NT2/D1 (cell line): Measurements from ENCODE around the gene REX1BD.
"Not testable (repeated sequence)": the region's sequence is repeated elsewhere in the genome, so short reads cannot be mapped to it uniquely, and the experiment has no call there.

Experiments used
- DNase-seq: peaks from one replicate; pipeline ENCODE4 v3.0.0-alpha.2; 2011; ENCODE audit warnings: low read depth, low spot score
- H3K27me3 ChIP-seq: 2 replicates; pipeline ENCODE4 v1.6.0; 2011; ENCODE audit warnings: mild to moderate bottlenecking; ENCODE audit not compliant: insufficient read length, insufficient read depth
- H3K36me3 ChIP-seq: 2 replicates; pipeline ENCODE4 v1.6.1; 2011; ENCODE audit warnings: mild to moderate bottlenecking, low read length, mixed read lengths; ENCODE audit not compliant: insufficient read depth, insufficient read length
- H3K4me1 ChIP-seq: 2 replicates; pipeline ENCODE4 v1.5.1; 2011; ENCODE audit not compliant: insufficient read depth, insufficient read length
- H3K4me3 ChIP-seq: 2 replicates; pipeline ENCODE4 v1.5.1; 2011; ENCODE audit warnings: low read depth; ENCODE audit not compliant: insufficient read length
- H3K9ac ChIP-seq: 2 replicates; pipeline ENCODE4 v1.6.0; 2011; ENCODE audit warnings: low read depth; ENCODE audit not compliant: insufficient read length
- H3K9me3 ChIP-seq: 2 replicates; pipeline ENCODE4 v1.5.1; 2011; ENCODE audit warnings: mild to moderate bottlenecking, low read length; ENCODE audit not compliant: insufficient read depth
- SUZ12 ChIP-seq: IDR thresholded peaks from 2 replicates; pipeline ENCODE4 v1.6.1; 2011; ENCODE audit not compliant: insufficient read length, insufficient read depth; ENCODE audit errors: extremely low read depth
- YY1 ChIP-seq: IDR thresholded peaks from 2 replicates; pipeline ENCODE4 v1.6.1; 2011; ENCODE audit not compliant: insufficient read length, insufficient read depth
- ZNF274 ChIP-seq: IDR thresholded peaks from 2 replicates; pipeline ENCODE4 v1.6.1; 2011; ENCODE audit warnings: mild to moderate bottlenecking, low read depth, low read length

REX1BD gene

DNA sequence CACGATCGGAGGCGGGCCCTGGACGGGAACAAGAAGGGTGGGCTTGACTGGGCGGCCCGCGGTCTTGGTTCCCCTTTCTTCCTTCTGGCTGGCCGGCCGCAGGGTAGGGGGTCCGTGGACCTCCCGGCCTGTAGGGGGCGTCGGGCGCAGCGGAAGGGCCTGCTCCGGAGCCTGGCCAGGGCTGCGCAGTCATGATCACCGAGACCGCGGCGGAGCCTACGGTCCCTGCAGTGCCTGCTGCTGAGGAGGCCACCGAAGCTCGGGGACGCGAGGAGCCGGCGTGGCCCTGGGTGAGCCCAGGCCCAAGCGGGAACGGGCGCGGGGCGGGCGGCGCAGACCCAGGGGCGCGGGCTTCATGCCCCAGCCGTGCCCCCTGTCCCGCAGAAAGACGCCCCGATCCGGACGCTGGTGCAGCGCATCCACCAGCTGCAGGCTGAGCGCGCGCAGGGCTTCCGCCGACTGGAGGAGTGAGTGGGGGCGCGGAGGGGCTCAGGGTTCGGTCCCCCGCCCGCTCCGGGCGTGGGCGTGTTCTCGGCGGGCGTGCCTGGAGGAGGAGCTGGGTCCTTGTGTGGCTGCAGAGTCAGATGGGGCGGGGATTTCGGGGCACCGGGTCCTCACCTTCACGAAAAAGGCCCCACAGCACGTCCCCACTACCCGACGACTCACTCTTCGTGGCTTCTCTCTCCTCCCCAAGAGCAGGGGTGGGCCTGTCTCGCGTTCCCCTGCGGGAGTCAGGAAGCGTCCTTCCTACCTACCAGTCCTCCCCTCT lies at the start of gene REX1BD:
TSS of gene REX1BD (plus strand) at position 188 of the 769 bp plus-strand sequence. CDS start at position 192, 4 bp downstream.
- TF ChIP-seq SUZ12: no peak
- no peak for TF ChIP-seq ZNF274
- no peak for TF ChIP-seq YY1
- peak; percentile 68 for DNase-seq
- peak within 1 kb of the TSS; percentile 95 for H3K4me3 ChIP-seq
- peak within 1 kb of the TSS; percentile 97 for H3K9ac ChIP-seq
- no peaks in the 10 kb centered on the region for H3K27me3 ChIP-seq
- peaks cover 15% of the 10 kb centered on the region for H3K4me1 ChIP-seq
- peaks cover 16% of the 10 kb centered on the region for H3K36me3 ChIP-seq
- H3K9me3 ChIP-seq: peaks cover 4% of the 10 kb centered on the region; the same call in 1 of the 2 replicates

- peaks cover 3% of the 10 kb centered on the region for H3K4me1 ChIP-seq
- no peak for DNase-seq
- H3K4me3 ChIP-seq: no peak overlapping the region
- TF ChIP-seq YY1 (no peak), SUZ12 (no peak), ZNF274 (no peak)
- H3K36me3 ChIP-seq: peaks cover 67% of the 10 kb centered on the region
- no peaks in the 10 kb centered on the region for H3K27me3 ChIP-seq
- H3K9ac ChIP-seq: no peak overlapping the region
- H3K9me3 ChIP-seq: no peaks in the 10 kb centered on the region
Observed at GRCh38 chr19:18539372-18539771, 49.2 kb upstream of the REX1BD start.

DNA sequence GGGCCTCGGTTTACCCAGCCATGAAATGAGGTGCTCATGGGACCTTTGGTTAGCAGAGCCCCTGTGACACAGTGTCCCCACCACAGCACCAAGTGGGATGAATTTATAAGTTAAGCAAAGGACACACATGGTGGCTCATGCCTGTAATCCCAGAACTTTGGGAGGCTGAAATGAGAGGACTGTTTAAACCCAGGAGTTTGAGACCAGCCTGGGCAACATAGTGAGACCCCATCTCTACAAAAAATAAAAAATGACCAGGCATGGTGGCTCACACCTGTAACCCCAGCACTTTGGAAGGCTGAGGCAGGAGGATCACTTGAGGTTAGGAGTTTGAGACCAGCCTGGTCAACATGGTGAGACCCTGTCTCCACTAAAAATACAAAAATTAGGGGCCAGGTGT lies 48.4 kb upstream of the REX1BD start:
- H3K9ac ChIP-seq, H3K4me3 ChIP-seq, H3K9me3 ChIP-seq, H3K27me3 ChIP-seq, H3K4me1 ChIP-seq, DNase-seq: not testable (repeated sequence)
- peaks cover 64% of the 10 kb centered on the region for H3K36me3 ChIP-seq

- no peak overlapping the region for H3K9ac ChIP-seq
- H3K4me1 ChIP-seq: peaks cover 5% of the 10 kb centered on the region
- no peaks in the 10 kb centered on the region for H3K9me3 ChIP-seq
- no peak overlapping the region for H3K4me3 ChIP-seq
- DNase-seq: no peak
- H3K27me3 ChIP-seq: no peaks in the 10 kb centered on the region
- peaks cover 52% of the 10 kb centered on the region for H3K36me3 ChIP-seq
- TF ChIP-seq YY1 (no peak), ZNF274 (no peak), SUZ12 (no peak)
Observed at GRCh38 chr19:18541258-18541991, 47.2 kb upstream of the REX1BD start.

GRCh38 chr19:18541992-18542940 lies 46.3 kb upstream of the REX1BD start:
- no peak for DNase-seq
- Histone ChIP-seq H3K9ac (peak overlapping the region; percentile 84), H3K36me3 (peaks cover 44% of the 10 kb centered on the region), H3K4me1 (peaks cover 5% of the 10 kb centered on the region), H3K4me3 (peak overlapping the region; percentile 67), H3K9me3 (no peaks in the 10 kb centered on the region), H3K27me3 (no peaks in the 10 kb centered on the region)
- no peak for TF ChIP-seq ZNF274
- TF ChIP-seq YY1: no peak
- TF ChIP-seq SUZ12: no peak

- TF ChIP-seq SUZ12 (no peak), ZNF274 (no peak), YY1 (no peak)
- Histone ChIP-seq H3K4me3 (peak within 1 kb of the TSS; percentile 67), H3K9me3 (no peaks in the 10 kb centered on the region), H3K36me3 (peaks cover 35% of the 10 kb centered on the region), H3K4me1 (peaks cover 5% of the 10 kb centered on the region), H3K9ac (peak within 1 kb of the TSS; percentile 84), H3K27me3 (no peaks in the 10 kb centered on the region)
- DNase-seq: peak; percentile 87
Observed at GRCh38 chr19:18542941-18543813, 45.4 kb upstream of the REX1BD start, which contains the start of gene FKBP8. Gene FKBP8 (minus strand): TSS chr19:18543573. CDS start chr19:18541970, 1,603 bp downstream.
